Muscle of back (tissue), 11 donors: ENCODE data around the gene ZNRF3. TPM values are rescaled to one million over a fixed set of nuclear protein-coding genes. Genes with fewer than 3 reads are reported as not detected.
"Not testable (repeated sequence)": the region's sequence is repeated elsewhere in the genome, so short reads cannot be mapped to it uniquely, and the experiment has no call there.

ENCODE experiments used
- DNase-seq, 3 donors: peaks; one replicate each; pipeline versions ENCODE4 v3.0.0 to v3.0.0-alpha.2; 2013
- polyA plus RNA-seq, 10 donors: library from polyadenylated mRNA; unstranded; fragments of 120-200 nt; gene quantifications; one replicate each; pipeline ENCODE4 v1.2.1, GENCODE V29; 2013; ENCODE audit not compliant: insufficient read length in 10 of 10

Gene ZNRF3
- polyA plus RNA-seq, 10 donors = 7.6 to 11.3 (median 9.0) TPM

- peak in 1 of 3 donors; percentile 31 for DNase-seq
Measured at GRCh38 chr22:29032014-29032475, 148.7 kb downstream of the ZNRF3 start.

DNA sequence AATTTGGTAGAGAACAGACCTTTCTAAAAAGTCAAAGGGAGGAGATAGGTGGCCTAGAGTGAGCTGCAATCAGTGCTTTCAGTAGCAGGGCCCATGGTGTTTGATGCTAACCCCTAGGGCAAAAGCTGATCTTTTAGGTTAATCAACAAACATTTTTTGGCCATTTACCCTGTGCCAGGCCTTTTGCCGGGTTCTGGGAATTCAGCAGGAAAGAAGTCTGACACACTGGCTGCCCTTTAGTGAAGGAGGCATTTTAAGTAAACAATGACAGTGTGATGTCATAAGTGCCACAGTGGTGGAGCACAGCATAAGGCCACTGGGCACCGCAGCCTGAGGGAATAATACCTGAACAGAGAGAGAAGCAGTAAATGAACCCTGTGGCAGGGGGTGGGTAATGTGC, 149.2 kb downstream of the ZNRF3 start:
- no peak for DNase-seq

DNA sequence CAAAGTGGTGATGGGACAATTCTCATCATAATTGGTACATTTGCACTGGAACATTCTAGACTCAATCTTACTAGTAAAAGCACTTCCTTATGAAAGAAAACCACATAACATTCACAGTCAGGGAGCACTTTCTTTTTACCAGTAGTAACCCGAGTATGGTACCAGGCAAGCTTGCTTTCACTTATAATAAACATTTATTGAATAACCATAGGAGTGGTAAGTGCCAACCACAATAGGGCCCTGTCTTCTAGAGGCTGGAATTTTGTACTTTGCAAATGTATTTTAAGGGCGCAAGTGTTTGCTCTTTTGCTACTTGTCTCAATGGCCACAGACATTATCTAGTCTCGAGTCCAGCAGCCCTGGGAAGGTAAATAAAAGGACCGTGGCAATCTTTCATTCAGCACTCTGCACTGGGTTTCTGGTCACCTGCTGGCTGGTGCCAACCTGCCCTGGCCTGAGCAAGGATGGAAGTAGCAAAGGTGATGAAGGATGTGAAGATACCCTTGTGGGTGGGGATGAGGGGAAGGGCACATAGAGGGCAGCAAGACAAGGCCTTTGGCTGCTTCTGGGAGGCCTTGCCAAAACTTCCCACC, 154.1 kb downstream of the ZNRF3 start:
- DNase-seq = no peak

DNA sequence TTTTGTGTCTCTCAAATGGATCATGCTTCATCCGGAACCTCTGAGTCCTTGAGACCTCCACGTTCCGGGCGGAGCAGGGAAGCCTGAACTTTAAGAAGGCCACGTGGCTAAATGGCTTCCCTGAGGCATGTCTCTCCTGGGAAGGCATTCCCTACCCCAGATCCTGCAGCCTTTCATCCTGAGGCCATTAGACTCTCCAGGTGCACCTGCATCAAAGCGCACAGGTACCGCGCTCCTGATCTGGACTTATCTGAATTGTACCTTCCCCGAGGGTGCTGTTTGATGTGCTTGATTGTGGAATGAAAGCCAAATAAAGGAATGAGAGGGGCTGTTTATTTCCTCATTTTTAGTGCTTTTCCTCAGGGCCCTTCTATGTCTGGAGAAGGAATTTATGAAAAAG, 155.8 kb downstream of the ZNRF3 start:
- no peak for DNase-seq

DNA sequence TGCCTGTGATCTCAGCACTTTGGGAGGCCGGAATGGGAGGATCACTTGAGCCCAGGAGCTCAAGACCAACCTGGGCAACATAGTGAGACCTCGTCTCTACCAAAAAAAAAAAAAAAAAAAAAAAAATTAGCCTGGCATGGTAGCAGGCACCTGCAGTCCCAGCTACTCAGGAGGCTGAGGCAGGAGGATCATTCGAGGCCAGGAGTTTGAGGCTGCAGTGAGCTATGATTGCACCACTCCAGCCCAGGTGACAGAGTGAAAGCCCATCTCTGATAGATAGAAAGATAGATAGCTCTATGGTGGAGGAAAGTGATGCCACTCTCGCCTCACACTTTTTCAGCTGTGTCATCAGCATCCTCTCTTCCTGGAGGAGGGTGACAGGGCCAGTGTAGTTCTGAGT, 156.3 kb downstream of the ZNRF3 start:
- DNase-seq = not testable (repeated sequence)

- DNase-seq = peak; percentile 82 to 88 (median 83)
Measured at GRCh38 chr22:29040385-29041275, 157.3 kb downstream of the ZNRF3 start.

GRCh38 chr22:29041408-29041807, 158.0 kb downstream of the ZNRF3 start:
- DNase-seq = peak in 1 of 3 donors; percentile 34

GRCh38 chr22:29043906-29044575, 160.7 kb downstream of the ZNRF3 start:
- no peak for DNase-seq

- DNase-seq = no peak
Measured at GRCh38 chr22:29044657-29045176, 161.3 kb downstream of the ZNRF3 start.

GRCh38 chr22:29048822-29049654, 165.7 kb downstream of the ZNRF3 start:
- DNase-seq = no peak

DNA sequence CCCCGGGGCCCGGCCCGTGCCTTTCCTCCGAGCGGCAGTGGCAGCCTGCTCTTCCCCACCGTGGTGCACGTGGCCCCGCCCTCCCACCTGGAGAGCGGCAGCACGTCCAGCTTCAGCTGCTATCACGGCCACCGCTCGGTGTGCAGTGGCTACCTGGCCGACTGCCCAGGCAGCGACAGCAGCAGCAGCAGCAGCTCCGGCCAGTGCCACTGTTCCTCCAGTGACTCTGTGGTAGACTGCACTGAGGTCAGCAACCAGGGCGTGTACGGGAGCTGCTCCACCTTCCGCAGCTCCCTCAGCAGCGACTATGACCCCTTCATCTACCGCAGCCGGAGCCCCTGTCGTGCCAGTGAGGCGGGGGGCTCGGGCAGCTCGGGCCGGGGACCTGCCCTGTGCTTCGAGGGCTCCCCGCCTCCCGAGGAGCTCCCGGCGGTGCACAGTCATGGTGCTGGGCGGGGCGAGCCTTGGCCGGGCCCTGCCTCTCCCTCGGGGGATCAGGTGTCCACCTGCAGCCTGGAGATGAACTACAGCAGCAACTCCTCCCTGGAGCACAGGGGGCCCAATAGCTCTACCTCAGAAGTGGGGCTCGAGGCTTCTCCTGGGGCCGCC, 166.4 kb downstream of the ZNRF3 start:
- no peak for DNase-seq

DNA sequence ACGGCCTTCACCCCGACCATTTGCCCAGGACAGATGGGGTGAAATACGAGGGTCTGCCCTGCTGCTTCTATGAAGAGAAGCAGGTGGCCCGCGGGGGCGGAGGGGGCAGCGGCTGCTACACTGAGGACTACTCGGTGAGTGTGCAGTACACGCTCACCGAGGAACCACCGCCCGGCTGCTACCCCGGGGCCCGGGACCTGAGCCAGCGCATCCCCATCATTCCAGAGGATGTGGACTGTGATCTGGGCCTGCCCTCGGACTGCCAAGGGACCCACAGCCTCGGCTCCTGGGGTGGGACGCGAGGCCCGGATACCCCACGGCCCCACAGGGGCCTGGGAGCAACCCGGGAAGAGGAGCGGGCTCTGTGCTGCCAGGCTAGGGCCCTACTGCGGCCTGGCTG, 167.1 kb downstream of the ZNRF3 start:
- no peak for DNase-seq

DNA sequence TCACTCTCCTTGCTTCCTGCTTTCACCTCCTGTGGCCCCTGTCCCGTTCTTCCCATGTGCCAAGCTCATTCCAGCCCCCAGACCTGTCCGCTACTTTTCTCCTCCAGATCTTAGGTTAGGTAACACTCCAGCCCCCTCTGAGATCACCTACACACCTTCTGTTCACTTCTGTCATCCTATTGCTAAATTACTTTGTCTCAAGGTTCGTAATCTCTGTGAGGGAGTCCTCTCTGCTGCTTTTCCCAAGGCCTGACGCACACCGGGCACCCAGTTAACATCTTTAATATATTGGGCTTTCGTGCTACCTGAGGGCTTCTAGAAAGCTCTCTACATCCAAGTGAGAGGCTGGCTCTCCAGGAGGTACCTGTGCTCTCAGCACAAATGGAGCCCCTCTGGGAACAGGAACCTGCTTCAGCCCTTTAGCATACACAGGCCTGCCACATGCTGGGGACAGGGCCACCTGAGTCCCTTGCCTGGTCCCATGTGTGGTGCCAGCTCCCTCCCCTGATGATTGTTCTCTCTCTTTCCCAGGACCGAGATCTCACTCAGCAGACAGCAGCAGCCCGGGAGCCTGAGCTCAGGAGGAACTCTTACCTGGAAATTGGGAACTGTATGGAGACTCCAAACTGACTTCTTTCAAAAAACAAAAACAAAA, 169.8 kb downstream of the ZNRF3 start:
- DNase-seq = no peak

DNA sequence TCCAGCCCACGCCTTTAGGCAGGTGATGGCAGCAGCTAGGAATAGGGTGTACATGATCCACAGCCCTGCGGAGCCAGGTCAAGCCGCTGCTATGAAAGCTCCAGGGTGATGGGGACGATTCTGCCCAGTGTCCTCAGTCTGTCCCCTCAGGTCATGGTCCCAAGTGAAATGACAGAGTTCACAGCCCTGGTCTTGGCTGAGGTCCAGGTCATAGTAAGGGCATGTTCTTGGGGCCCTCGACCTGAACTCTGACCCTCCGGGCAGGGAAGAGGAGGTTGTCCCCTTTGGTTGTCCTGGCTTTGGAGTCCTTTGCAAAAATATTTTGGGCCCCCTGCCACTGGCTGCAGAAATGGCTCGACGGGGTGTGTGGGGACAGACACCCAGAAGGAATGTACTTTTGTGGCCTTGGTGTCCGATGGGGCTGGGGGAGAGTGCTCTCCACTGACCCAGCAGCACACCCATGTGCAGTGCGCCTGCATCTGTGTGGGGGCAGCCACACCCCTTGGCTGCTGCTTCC, 170.9 kb downstream of the ZNRF3 start:
- DNase-seq = no peak

GRCh38 chr22:29055192-29055830, 171.9 kb downstream of the ZNRF3 start:
- peak in 1 of 3 donors; percentile 63 for DNase-seq

- no peak for DNase-seq
Measured at GRCh38 chr22:29056472-29056871, 173.1 kb downstream of the ZNRF3 start.

GRCh38 chr22:29060251-29060869, 177.0 kb downstream of the ZNRF3 start:
- DNase-seq = no peak

DNA sequence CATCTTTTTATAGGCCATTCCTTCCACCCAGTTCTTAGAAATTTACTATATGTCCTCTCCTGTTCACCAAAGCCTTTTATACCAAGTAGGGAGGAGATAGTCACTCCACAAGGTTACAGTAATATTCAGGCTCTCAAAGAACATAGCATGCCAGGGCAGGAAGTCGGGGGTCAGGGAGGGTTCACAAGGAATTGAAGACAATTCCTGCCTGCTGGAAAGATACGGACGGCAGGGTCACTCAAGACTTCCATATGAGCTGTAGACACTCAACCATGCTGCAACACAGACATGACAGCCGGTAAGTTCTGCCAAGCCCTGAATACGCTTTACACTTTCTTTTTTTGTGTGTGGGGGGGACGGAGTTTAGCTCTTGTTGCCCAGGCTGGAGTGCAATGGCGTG, 177.6 kb downstream of the ZNRF3 start:
- DNase-seq = no peak

- DNase-seq = no peak
Measured at GRCh38 chr22:29061773-29062172, 178.4 kb downstream of the ZNRF3 start, which contains the start of gene C22orf31. TSS of gene C22orf31 (minus strand) at chr22:29061831. CDS start at chr22:29061792, 39 bp downstream.
